Tibial nerve (tissue), 3 donors: ENCODE data around the gene RAPGEF2.

Source experiments
- CTCF ChIP-seq, 5 experiments: fragments of 200-600 bp in 3 of 5; fragments of 450-650 bp in 2 of 5; sonication (generic) in 3 of 5; IDR thresholded peaks; one replicate each; pipeline ENCODE4 v1.5.1; 2016 to 2019; ENCODE audit warnings: antibody characterized with exemption in 5 of 5, mild to moderate bottlenecking in 3 of 5, moderate library complexity in 2 of 5
- POLR2A ChIP-seq, 2 donors: fragments of 450-650 bp; IDR thresholded peaks; one replicate each; pipeline ENCODE4 v1.6.1; 2017; ENCODE audit warnings: antibody characterized with exemption in 2 of 2, mild to moderate bottlenecking in 2 of 2, moderate library complexity in 2 of 2

DNA sequence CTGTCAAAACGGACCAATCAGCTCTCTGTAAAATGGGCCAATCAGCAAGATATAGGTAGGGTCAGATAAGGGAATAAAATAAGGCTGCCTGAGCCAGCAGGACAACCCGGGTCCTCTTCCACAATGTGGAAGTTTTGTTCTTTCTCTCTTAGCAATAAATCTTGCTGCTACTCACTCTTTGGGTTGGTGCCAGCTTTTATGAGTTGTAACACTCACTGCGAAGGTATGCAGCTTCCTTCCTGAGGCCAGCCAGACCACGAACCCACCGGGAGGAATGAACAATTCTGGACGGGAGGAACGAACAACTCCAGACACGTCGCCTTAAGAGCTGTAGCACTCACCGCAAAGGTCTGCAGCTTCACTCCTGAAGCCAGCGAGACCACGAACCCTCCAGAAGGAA is 287.8 kb downstream of the RAPGEF2 start:
- TF ChIP-seq CTCF (IDR thresholded peaks at IDR 0.05): no peak
- no peak for TF ChIP-seq POLR2A (IDR thresholded peaks at IDR 0.05)
